NCI-H2196 (cell line): ENCODE measurements around the gene RAP1GAP2.

Experiments used
- DNase-seq: peaks from one replicate; lab custom pipeline; 2025; ENCODE audit not compliant: unreplicated experiment; lab: John Stamatoyannopoulos, UW

RAP1GAP2 gene

GRCh38 chr17:2852221-2852620 is 56.0 kb downstream of the RAP1GAP2 start:
- no peak for DNase-seq

DNA sequence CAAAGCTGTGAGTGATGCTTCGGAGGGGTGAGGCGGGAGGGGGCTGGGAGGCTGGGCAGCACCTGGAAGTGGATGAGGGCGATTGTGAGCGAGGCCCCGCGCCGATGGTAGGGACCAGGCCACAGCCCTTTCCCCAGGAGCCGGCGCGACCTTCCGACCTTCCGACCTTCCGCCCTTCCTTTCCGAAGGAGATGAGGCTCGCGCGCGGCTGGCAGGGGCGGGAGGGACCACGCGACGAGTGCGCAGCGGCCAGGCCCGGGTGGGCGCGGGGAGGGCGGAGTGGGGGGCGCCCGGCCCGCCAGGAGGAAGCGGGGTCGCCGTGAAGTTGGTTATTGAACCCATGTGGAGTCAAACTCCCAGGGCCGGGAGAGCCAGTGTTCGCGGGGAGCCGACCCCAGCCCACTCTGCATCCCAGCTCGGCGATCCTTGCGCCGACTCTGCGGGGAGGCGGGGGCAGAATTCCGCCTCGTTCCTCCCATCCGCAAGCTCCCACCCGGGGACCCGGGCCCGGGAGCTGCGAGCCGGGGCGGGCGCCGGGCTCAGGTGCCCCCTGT is 56.6 kb downstream of the RAP1GAP2 start:
- DNase-seq = no peak

DNA sequence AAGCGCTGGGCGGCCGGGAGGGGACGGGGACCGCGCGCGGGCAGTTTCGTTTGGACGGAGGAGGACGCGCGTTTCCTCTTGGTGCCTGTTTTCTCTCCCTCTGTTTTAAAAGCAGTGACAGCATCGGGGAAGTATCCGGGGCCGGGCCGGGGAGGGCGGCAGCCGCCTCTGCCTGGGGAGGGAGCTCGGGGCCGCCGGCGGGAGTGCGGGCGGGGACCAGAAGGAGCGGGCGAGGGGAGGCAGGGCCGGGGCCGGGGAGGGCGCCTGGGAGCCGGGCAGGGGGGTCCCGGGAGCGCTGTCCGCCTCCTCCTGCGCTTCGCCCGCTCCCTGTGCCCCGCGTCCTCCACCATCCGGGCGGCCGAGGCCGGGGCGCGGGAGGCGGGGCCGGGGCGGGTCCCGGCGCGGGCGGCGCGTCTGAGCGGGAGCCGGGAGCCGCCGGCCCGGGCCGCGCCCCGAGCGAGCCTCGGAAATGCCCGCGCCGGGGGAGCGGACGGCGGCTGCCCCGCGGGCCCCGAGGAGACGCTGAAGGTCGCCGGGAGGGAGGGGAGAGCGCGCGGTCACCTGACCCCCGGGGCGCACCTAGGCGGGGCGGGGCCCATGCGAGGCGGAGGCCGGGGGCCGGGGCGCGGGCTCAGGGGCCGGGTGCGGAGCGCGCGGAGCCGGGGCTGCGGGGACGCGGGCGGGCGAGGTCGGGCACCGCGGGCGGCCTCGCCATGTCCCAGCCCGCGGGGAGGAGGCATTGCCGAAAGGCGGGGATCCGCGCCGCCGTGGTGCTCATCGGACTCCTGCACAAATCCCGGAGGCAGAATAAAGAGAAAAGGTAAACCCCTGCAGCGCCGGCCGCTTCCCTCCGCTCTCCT is 57.3 kb downstream of the RAP1GAP2 start:
- DNase-seq = peak; percentile 10

DNA sequence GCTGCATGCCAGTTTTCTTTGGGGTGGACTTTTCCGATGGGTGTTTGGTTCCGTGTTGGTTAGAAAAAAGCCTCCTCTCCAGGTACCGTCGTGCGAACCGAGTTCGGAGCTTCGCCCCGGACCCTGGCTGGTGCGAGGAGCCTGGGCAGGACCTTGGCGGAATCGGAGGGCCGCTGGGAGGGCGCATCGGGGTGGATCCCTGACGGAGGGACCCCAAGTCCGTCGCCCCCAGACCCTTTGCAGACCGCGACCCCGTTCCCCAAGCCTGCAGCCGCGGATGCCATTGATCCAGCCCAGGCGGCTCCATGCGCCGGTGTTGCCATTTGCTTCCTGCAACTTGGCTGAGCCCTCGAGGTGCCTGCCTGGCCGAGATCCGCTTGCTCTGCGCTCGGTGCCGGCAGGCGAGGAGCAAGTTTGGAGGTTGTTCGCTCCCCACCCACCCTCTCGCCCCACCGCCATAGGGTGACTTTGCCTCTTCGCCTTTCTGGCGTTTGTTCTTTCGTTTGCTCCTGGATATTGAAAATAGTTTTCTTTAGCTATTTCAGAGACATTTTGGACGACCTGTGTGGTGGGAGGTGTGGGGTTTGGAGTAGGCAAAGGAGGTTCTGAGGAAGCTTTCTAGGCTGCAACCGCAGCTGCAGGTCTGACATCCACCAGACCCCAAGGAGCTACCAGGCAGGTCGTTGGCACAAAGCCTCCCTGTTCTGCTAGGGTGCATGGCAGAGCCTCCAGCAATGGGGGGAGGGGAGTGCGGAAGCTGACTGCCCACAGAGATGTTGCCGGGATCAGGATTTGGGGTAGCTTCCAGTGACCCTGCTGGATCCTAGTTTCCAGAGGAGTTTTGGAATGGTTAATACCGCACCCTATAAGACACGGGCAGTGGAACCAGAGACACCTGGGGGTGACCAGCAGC is 58.2 kb downstream of the RAP1GAP2 start:
- DNase-seq = no peak

DNA sequence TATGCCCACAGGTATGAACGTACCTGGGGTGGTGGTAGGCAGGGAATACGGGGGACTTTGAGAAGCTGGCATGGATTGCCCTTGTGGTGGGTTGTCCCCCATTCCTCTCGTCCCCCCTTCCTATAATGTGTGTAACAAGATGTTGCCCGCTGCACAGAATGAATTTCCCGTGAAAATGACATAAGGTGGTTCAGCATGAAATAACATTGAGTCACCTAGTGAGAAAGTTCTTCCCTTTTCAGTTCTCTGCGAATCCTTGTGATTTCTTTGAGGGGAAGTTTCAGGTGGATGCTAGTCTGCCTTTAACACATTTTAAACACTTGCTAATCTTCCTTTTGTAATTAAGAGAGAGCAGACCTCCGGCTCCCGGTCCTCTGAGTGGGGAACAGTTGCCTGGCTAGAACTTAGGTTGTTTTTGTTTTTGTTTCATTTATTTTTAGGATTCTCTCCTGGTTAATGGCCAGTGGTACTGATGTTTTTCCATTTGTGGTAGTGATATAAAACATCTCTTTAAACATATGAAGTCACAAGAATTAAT is 58.9 kb downstream of the RAP1GAP2 start:
- no peak for DNase-seq

DNA sequence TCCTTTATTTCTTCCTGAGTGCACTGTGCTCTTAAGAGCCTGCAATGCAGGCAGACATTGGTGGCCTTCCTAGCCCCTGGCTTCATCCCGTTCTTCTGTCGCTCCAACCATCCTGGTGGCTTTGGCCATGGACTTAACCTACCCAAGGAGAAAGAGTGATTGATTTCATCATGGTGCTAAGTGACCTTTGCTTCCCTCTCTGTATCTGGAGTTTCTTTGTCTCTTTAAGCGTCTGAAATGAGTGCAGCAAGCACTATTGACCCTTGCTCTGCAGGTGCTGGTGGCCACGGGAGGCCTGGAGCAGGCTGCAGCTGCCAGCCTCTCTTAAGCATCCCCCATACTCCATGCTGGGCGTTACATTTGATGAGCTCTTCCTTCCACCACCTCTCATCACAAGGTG is 60.5 kb downstream of the RAP1GAP2 start:
- no peak for DNase-seq

DNA sequence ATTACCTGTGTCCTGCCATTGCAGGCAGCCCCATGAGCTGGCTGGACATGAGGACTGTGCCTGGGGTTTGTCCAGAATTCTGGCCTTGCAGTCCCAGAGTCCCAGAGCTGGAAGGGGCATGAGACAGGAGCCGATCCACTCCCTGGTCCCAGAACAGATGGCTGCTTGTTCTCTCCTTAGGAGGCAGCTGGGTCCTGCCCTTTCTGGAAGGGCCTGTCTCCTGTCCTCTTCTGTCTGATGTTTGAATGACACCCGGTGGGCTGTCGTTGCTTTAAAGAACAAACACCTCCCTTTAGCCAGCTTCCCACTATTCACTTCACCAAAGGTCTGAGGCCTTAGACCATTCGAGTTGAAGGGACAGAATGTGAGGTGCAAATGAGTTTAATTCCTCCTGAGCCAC is 63.8 kb downstream of the RAP1GAP2 start:
- no peak for DNase-seq

GRCh38 chr17:2860883-2861282 is 64.6 kb downstream of the RAP1GAP2 start:
- DNase-seq = no peak

DNA sequence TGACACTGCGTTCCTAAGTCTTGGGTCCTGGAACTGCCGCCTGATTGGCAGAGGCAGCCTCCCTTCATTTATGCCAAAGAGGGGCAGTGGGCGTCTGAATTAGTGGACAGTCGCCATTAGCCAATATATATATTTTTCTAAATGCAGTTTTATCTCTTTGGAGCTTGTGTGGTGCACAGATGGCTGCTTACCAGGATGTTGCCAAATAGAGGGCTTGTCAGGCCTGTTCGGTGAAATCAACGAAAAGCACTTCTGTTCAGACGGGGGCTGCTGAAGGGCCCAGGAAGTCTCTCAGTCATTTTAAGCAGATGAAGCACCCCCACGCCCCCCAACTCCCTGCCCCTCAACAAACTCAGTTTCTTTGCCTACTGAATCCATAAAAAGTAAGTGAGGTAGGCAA is 66.0 kb downstream of the RAP1GAP2 start:
- DNase-seq = no peak

- no peak for DNase-seq
Observed at GRCh38 chr17:2863204-2863603, 67.0 kb downstream of the RAP1GAP2 start.

DNA sequence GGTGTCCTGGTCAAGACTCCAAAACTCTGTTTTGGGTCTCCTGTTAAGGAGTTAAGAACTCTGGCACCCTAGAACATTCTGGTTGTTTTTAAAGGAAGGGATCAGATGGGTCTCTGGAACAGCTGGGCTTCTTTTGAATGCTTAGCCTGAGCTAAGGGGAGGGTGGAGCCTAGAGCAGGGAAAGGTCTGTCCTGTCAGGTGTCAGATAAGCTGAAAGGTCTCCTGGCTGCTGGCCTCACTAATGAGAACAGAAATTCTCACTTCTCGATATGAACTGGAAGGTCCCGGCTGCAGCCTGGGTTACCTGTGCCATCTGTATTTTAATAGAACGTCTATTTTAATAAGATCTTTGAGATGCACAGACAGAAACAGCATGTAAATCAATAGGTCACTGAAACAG is 69.0 kb downstream of the RAP1GAP2 start:
- DNase-seq = no peak

DNA sequence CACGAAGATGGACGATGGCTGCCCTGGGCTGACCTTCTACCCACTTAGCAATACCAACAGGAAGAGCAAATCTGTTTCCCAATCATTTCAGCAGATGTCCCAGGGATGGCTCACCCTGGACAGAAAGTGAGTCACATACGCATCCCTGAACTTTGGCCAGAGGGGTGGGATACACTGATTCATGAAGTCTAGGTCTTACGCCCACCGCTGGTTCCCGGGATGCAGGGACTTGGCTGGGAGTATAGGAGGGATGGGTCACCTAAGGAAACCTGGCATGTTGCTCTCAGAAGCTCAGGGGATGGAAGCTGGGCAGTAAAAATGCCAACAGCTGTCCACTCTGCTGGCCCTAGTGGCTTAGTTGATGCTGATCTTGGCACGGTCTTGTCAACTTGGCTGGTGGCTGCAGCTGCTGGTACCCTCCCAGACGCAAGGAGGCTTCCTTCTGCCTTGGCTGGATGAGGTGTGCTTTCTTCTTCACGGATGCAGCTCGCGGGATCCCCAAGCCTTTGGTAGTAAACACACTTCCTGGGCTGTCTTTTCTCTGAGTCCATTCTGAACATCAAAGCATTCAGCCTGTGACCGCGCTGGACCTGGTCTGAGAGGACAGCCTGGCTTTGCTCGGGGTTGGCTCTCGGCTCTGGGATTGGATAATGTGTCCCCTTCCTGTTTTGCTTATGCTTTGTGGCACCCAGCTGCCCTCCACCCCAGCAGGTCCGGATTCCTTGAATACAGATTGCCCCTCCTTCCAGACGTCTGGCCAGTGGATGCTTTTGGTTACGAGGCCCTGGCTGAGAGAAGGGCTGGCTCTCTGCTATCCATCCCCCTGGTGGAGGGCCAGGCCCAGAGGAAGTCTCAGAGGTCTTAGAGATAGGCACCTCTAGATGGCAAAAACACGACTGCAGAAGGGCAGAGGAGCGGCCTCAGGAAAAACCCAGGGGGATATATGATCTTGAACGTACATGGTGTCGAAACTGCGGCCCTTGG is 71.5 kb downstream of the RAP1GAP2 start:
- no peak for DNase-seq

GRCh38 chr17:2869604-2870003 is 73.4 kb downstream of the RAP1GAP2 start:
- no peak for DNase-seq

DNA sequence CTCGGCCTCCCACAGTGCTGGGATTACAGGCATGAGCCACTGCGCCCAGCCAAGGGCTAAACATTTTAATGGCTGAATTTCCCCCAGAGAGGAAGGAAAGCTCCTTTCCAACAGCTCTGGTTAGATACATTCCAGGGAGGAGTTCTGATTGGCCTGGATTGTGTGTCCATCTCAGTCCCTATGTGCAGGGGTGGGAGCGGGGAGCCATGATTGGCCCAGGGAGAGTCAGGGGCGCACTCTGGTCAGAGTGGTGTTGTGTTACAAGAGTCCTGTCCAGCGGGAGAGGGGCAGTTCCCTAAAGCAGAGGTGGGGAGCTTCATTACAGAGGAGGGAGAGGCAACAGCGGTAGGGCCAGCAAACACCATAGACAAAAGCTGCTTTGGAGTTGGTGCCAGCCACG is 75.0 kb downstream of the RAP1GAP2 start:
- DNase-seq = no peak

- no peak for DNase-seq
Observed at GRCh38 chr17:2871720-2872119, 75.5 kb downstream of the RAP1GAP2 start.

GRCh38 chr17:2872282-2872681 is 76.0 kb downstream of the RAP1GAP2 start:
- DNase-seq = no peak

DNA sequence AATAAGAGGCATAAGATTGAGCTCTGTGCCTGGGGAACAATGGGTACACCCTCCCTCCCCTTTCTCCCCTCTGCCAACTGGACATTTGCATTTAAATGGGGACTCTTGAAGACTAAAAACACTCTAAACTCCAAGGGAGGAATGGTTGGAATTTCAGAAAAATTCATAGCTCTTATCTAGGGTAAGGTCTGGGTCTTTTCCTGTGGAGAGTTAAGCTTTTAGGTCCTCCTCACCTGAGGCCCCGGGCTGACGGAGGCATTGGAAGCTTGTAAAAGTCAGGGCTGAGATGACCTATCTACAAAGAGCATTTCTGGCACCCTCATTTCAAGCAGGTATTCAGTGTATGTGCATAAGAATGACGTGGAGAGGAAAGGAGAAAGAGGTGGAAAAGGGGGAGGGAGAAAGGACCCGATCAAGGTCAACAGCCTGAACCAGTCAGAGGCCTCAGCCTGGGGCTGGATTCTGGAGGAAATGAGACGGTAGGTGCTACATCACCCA is 78.0 kb downstream of the RAP1GAP2 start:
- DNase-seq = no peak

DNA sequence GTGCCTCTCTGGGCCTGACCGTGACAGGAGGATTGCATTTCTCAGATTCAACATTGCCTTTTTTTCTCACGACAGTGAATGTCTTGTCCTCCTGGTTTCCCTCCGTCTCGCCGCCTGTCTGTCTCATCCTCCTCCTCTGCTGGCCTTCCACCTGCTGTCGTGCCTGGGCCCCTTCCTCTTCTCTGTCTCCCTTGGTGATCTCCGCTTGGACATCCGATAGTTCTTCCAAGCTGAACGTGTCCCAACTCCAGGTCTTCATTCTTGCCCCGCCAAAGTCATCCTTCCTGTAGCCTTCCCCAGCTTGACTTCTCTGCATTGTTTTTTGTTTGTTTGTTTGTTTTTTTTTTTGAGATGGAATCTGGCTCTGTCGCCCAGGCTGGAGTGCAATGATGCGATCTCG is 79.4 kb downstream of the RAP1GAP2 start:
- DNase-seq = no peak

GRCh38 chr17:2876467-2876866 is 80.2 kb downstream of the RAP1GAP2 start:
- no peak for DNase-seq

- DNase-seq = no peak
Observed at GRCh38 chr17:2878751-2879254, 82.6 kb downstream of the RAP1GAP2 start.
